K562 (cell line): ENCODE results near the gene GJE1. TPM values are rescaled to one million over a fixed set of nuclear protein-coding genes. Genes with fewer than 3 reads are reported as not detected.
A peak's percentile ranks its signal among the peaks of the same experiment; 100 is the strongest.

Experiments
- ATAC-seq: fragments of 200-7000 bp; cut with Tn5 transposase; 3 replicates; pipeline ENCODE4 v1.9.1; 2020; ENCODE audit warnings: moderate library complexity
- BruUV-seq: library from RNA; stranded (reverse); fragments of 400-500 nt; replicated peaks from 2 replicates; lab custom pipeline; 2021; lab: Mats Ljungman, UMichigan
- CTCF ChIA-PET: fragments of 300-600 bp; formaldehyde crosslinking; extraction: SDS; loops from one replicate; lab custom pipeline; 2021; ENCODE audit warnings: low intra/inter-chr PET ratio; lab: Yijun Ruan, JAX
- POLR2A ChIA-PET: fragments of 300-600, 350-650 bp; sonication (Branson Sonifier 250); formaldehyde crosslinking; extraction: SDS; loops from one replicate; lab custom pipeline; 2021; ENCODE audit warnings: antibody characterized with exemption, inconsistent platforms; lab: Yijun Ruan, JAX
- DNase-seq, 4 experiments: peaks; one replicate each; pipeline versions ENCODE4 v3.0.0 to v3.0.0-alpha.2; 2011 to 2018; ENCODE audit warnings: low spot score in 3 of 4, mixed read lengths in 3 of 4; ENCODE audit errors: extremely low read depth in 1 of 4
- FAIRE-seq: peaks from 2 replicates; lab custom pipeline; 2011; peaks lifted over from hg19 to GRCh38; lab: Jason Lieb, UNC
- H2AFZ ChIP-seq: 2 replicates; pipeline ENCODE4 v1.6.0; 2011; ENCODE audit warnings: low read depth, low read length, control low read depth, inconsistent platforms
- H3K27ac ChIP-seq: fragments of 200-600 bp; 3 replicates; pipeline ENCODE4 v1.8.0; 2011; ENCODE audit warnings: low read depth, mild to moderate bottlenecking, control low read depth, inconsistent platforms, low read length, moderate library complexity, mixed read lengths; ENCODE audit errors: extremely low read depth
- H3K27me3 ChIP-seq, 2 experiments: fragments of 300-600 bp in 1 of 2; 2 replicates in 1 of 2; 3 replicates in 1 of 2; pipeline versions ENCODE4 v1.6.0 to v1.8.0; 2011; ENCODE audit warnings: inconsistent platforms in 2 of 2, low read length in 2 of 2, mild to moderate bottlenecking in 1 of 2, mixed read lengths in 1 of 2, moderate library complexity in 1 of 2; ENCODE audit not compliant: control insufficient read depth in 2 of 2, insufficient read depth in 2 of 2
- H3K36me3 ChIP-seq: fragments of 300-600 bp; 3 replicates; pipeline ENCODE4 v1.8.0; 2011; ENCODE audit warnings: mild to moderate bottlenecking, low read length, inconsistent platforms; ENCODE audit not compliant: control insufficient read depth, insufficient read depth
- H3K4me1 ChIP-seq, 2 experiments: fragments of 200-600 bp in 1 of 2; replicated peaks in 1 of 2; 2 replicates in 1 of 2; 3 replicates in 1 of 2; pipeline versions ENCODE4 v1.5.1 to v1.8.0; 2011; ENCODE audit warnings: inconsistent platforms in 2 of 2, low read length in 2 of 2, mild to moderate bottlenecking in 1 of 2, mixed read lengths in 1 of 2, moderate library complexity in 1 of 2; ENCODE audit not compliant: control insufficient read depth in 2 of 2, insufficient read depth in 2 of 2
- H3K4me2 ChIP-seq: 2 replicates; pipeline ENCODE4 v1.6.1; 2011; ENCODE audit warnings: low read length, control low read depth, inconsistent platforms, mixed read lengths; ENCODE audit not compliant: insufficient read depth
- H3K4me3 ChIP-seq: fragments of 200-600 bp; sonication (generic), shearing (Covaris generic); 2 replicates; pipeline ENCODE4 v1.5.1; 2016; ENCODE audit warnings: control low read depth, inconsistent platforms
- H3K79me2 ChIP-seq: fragments of 200-600 bp; 3 replicates; pipeline ENCODE4 v1.8.0; 2011; ENCODE audit warnings: low read length, inconsistent platforms; ENCODE audit not compliant: control insufficient read depth, insufficient read depth
- H3K9ac ChIP-seq, 2 experiments: 2 replicates each; pipeline versions ENCODE4 v1.6.0 to v1.6.1; 2011; ENCODE audit warnings: low read depth in 2 of 2, low read length in 2 of 2, control low read depth in 1 of 2, inconsistent platforms in 1 of 2, mild to moderate bottlenecking in 1 of 2, mixed read lengths in 1 of 2; ENCODE audit not compliant: insufficient read depth in 1 of 2
- H3K9me1 ChIP-seq: one replicate; pipeline ENCODE4 v1.6.0; 2011; ENCODE audit warnings: inconsistent platforms, mild to moderate bottlenecking, low read length, moderate library complexity; ENCODE audit not compliant: control insufficient read depth, insufficient read depth
- H3K9me3 ChIP-seq: replicated peaks from 2 replicates; pipeline ENCODE4 v1.5.1; 2011; ENCODE audit warnings: low read depth, low read length, inconsistent platforms; ENCODE audit not compliant: control insufficient read depth, insufficient read depth
- H4K20me1 ChIP-seq: replicated peaks from 2 replicates; pipeline ENCODE4 v1.6.1; 2011; ENCODE audit warnings: low read length, inconsistent platforms, mixed read lengths; ENCODE audit not compliant: control insufficient read depth, insufficient read depth
- HDAC3 ChIP-seq: fragments of 450-650 bp; IDR thresholded peaks from 2 replicates; pipeline ENCODE4 v1.6.1; 2018; ENCODE audit warnings: borderline replicate concordance, mild to moderate bottlenecking, moderate library complexity; ENCODE audit not compliant: partially characterized antibody
- PHTF2 ChIP-seq: fragments of 250-450 bp; sonication (Bioruptor Pico); IDR thresholded peaks from 2 replicates; pipeline ENCODE4 v1.5.0; 2021; ENCODE audit warnings: mild to moderate bottlenecking
- SAP30 ChIP-seq: fragments of 200-600 bp; sonication (generic); IDR thresholded peaks from 2 replicates; pipeline ENCODE4 v1.6.1; 2012; ENCODE audit warnings: borderline replicate concordance, low read depth, mild to moderate bottlenecking, moderate library complexity, low read length, control low read depth, inconsistent platforms; ENCODE audit not compliant: insufficient read depth, poor library complexity, severe bottlenecking
- SIX5 ChIP-seq, 2 experiments: IDR thresholded peaks; 2 replicates each; pipeline ENCODE4 v1.6.1; 2011; ENCODE audit warnings: low read length in 2 of 2, borderline replicate concordance in 1 of 2, low read depth in 1 of 2, mild to moderate bottlenecking in 1 of 2, moderate library complexity in 1 of 2; ENCODE audit not compliant: insufficient read depth in 1 of 2
- STAT5A ChIP-seq: IDR thresholded peaks from 2 replicates; pipeline ENCODE4 v1.6.1; 2012; ENCODE audit warnings: low read length, inconsistent platforms, borderline replicate concordance
- ZNF644 ChIP-seq: fragments of 200-800 bp; sonication (Bioruptor generic); IDR thresholded peaks from 2 replicates; pipeline ENCODE4 v1.6.1; 2016; ENCODE audit warnings: low read depth, missing genetic modification characterization, missing compliant biosample characterization
- ZNF707 ChIP-seq: fragments of 250-450 bp; sonication (Bioruptor Pico); conservative IDR thresholded peaks from 2 replicates; pipeline ENCODE4 v1.8.0; 2022; ENCODE audit warnings: inconsistent platforms, mild to moderate bottlenecking, moderate library complexity
- ZNF830 ChIP-seq: fragments of 250-450 bp; sonication (Bioruptor Pico); IDR thresholded peaks from 2 replicates; pipeline ENCODE4 v1.5.0; 2021; ENCODE audit warnings: mild to moderate bottlenecking
- WGBS: fragments of 100-300 bp; shearing (Covaris generic); methylation state at CpG from one replicate; pipeline ENCODE4 v1.1.6; 2016; ENCODE audit warnings: low coverage, mixed read lengths; ENCODE audit not compliant: insufficient coverage; ENCODE audit errors: missing lambda C conversion rate; 5-methylcytosine and 5-hydroxymethylcytosine counted together
- in situ Hi-C: fragments of 300-500 bp; cut with MboI; formaldehyde crosslinking; loops from 4 replicates; pipeline ENCODE4 v1.15.0; 2018; ENCODE audit warnings: inconsistent platforms, mixed read lengths
- intact Hi-C: fragments of 100-400 bp; cut with micrococcal nuclease; formaldehyde crosslinking; loops from 2 replicates; pipeline ENCODE4 v1.14.2; 2022
- polyA plus RNA-seq, 8 experiments: library from polyadenylated mRNA; depleted of rRNA in 4 of 8; stranded (reverse) in 5 of 8; unstranded in 3 of 8; fragments of >200 nt; fragmentation: Nextera tagmentation in 2 of 8; fragmentation: Illumina TruSeq in 1 of 8; extraction: Ambion mirVana in 2 of 8; extraction: Trizol in 1 of 8; gene quantifications; 2 replicates each; pipeline versions ENCODE4 v1.2.1 to v1.2.3, GENCODE V29; 2011 to 2014; ENCODE audit warnings: inconsistent platforms in 1 of 8, missing spikeins in 1 of 8
- total RNA-seq, 7 experiments: library from RNA; depleted of rRNA in 6 of 7; stranded (reverse); fragments of >200 nt in 6 of 7; fragmentation: Illumina TruSeq in 2 of 7; extraction: Trizol in 2 of 7; gene quantifications; 2 replicates each; pipeline versions ENCODE4 v1.2.1 to v1.2.3, GENCODE V29; 2011 to 2021; ENCODE audit warnings: low replicate concordance in 1 of 7
- TF ChIP-seq, protein P1 (sequence below): sonication (generic); formaldehyde crosslinking; IDR thresholded peaks from 2 replicates; pipeline ENCODE4 v1.5.0; 2020; ENCODE audit warnings: missing genetic modification reagents
- TF ChIP-seq, protein P2 (sequence below): IDR thresholded peaks from 2 replicates; pipeline ENCODE4 v1.6.1; 2012; ENCODE audit warnings: low read depth, low read length, improper control_type of control experiment, borderline replicate concordance

GJE1 gene
- total and polyA plus RNA-seq, 9 of the 15 experiments (the other 6 are each of a cell fraction or from before 2014, with no cell fraction given) = not detected

DNA sequence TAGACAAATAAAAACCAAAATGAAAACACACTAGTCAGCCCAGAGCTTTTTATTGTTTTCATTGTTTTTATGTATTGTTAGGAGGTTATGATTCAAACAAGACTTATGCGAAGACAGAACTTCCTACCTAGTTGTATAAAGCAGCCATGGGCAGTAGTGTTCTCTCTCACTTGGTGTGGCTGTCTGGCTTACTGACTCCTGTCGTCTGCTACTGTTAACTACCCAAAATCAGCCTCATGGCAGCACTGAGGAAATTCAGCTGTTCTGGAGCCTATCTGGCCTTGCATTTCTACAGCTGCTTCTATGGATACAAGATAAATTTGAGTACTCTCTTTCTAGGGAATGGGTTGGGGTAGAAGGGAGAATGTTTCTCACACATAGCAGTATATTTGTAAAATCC lies 34.8 kb downstream of the GJE1 start:
- no peaks in the 10 kb centered on the region for H3K9me1 ChIP-seq
- H3K4me2 ChIP-seq = no peak overlapping the region
- POLR2A ChIA-PET = interaction anchor here (0.8 kb wide), 1 partner anchor 10 kb away, joined by 3 read pairs; no protein-coding TSS in a partner anchor
- H4K20me1 ChIP-seq = no peaks in the 10 kb centered on the region
- 78% methylated on average over 2 of the region's 2 CpGs for WGBS
- CTCF ChIA-PET = no interaction called here
- no peak overlapping the region for H3K27ac ChIP-seq
- no peak overlapping the region for H3K9ac ChIP-seq
- DNase-seq (no peak), ATAC-seq (peak; percentile 66), FAIRE-seq (no peak)
- no TSS peak for BruUV-seq
- in situ Hi-C loops = no loop called here
- H3K4me3 ChIP-seq = no peak overlapping the region
- H3K4me1 ChIP-seq = 0 out of 5 replicates have a peak, but pooled peaks cover 0 to 3% of the 10 kb centered on the region in 2 experiments
- H3K79me2 ChIP-seq = peaks cover 19% of the 10 kb centered on the region
- no peaks in the 10 kb centered on the region for H3K27me3 ChIP-seq
- no peaks in the 10 kb centered on the region for H3K9me3 ChIP-seq
- no peak overlapping the region for H2AFZ ChIP-seq
- intact Hi-C loops = no loop called here
- no peak for TF ChIP-seq ZNF707
- no peak for TF ChIP-seq PHTF2 (CRISPR knock-in tag)
- TF ChIP-seq, protein P1, sequence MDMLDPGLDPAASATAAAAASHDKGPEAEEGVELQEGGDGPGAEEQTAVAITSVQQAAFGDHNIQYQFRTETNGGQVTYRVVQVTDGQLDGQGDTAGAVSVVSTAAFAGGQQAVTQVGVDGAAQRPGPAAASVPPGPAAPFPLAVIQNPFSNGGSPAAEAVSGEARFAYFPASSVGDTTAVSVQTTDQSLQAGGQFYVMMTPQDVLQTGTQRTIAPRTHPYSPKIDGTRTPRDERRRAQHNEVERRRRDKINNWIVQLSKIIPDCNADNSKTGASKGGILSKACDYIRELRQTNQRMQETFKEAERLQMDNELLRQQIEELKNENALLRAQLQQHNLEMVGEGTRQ = no peak
- no peak for TF ChIP-seq SAP30
- TF ChIP-seq ZNF830 (CRISPR knock-in tag) = no peak
- no peak for TF ChIP-seq SIX5 (IDR thresholded peaks at IDR 0.05; ENCODE audit: borderline replicate concordance in 1 of 2, insufficient read depth in 1 of 2, low read depth in 1 of 2, low read length in 2 of 2)
- TF ChIP-seq HDAC3 = no peak
- TF ChIP-seq ZNF644 (tag) = no peak
- TF ChIP-seq STAT5A = no peak
- TF ChIP-seq, protein P2, sequence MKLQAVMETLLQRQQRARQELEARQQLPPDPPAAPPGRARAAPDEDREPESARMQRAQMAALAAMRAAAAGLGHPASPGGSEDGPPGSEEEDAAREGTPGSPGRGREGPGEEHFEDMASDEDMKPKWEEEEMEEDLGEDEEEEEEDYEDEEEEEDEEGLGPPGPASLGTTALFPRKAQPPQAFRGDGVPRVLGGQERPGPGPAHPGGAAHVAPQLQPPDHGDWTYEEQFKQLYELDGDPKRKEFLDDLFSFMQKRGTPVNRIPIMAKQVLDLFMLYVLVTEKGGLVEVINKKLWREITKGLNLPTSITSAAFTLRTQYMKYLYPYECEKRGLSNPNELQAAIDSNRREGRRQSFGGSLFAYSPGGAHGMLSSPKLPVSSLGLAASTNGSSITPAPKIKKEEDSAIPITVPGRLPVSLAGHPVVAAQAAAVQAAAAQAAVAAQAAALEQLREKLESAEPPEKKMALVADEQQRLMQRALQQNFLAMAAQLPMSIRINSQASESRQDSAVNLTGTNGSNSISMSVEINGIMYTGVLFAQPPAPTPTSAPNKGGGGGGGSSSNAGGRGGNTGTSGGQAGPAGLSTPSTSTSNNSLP = no peak
- peaks cover 36% of the 10 kb centered on the region for H3K36me3 ChIP-seq
